B cell (primary cell): Measurements from ENCODE around the gene PLPPR2.

Experiments used
- EZH2 ChIP-seq: IDR thresholded peaks from 2 replicates; pipeline ENCODE4 v1.6.1; 2012; ENCODE audit warnings: borderline replicate concordance, low read depth, mild to moderate bottlenecking, moderate library complexity, low read length; ENCODE audit not compliant: insufficient read depth, poor library complexity, severe bottlenecking
- TF ChIP-seq, protein P1 (sequence below): fragments of 200-600 bp; IDR thresholded peaks from one replicate; pipeline ENCODE4 v1.8.0; 2022; ENCODE audit warnings: antibody characterized with exemption, mild to moderate bottlenecking

DNA sequence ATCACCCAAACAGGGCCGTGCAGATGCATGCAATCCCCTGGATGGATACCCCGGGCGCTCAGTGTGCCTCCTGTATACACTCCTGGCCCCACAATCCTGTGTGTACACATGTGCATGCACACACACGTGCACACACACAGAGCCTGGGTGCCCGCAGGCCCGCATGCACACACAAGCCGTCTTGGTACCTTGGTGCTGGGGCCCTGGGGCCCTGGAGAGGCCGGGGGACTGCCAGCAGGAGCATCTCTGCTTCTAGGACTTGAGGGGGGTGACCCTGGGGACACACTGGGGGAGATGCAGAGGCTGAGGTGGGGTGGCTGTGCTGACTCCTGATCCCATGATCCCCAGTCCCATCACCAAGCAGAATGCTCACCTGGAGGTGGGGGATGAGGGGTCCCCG lies 44.4 kb downstream of the PLPPR2 start:
- TF ChIP-seq, protein P1, sequence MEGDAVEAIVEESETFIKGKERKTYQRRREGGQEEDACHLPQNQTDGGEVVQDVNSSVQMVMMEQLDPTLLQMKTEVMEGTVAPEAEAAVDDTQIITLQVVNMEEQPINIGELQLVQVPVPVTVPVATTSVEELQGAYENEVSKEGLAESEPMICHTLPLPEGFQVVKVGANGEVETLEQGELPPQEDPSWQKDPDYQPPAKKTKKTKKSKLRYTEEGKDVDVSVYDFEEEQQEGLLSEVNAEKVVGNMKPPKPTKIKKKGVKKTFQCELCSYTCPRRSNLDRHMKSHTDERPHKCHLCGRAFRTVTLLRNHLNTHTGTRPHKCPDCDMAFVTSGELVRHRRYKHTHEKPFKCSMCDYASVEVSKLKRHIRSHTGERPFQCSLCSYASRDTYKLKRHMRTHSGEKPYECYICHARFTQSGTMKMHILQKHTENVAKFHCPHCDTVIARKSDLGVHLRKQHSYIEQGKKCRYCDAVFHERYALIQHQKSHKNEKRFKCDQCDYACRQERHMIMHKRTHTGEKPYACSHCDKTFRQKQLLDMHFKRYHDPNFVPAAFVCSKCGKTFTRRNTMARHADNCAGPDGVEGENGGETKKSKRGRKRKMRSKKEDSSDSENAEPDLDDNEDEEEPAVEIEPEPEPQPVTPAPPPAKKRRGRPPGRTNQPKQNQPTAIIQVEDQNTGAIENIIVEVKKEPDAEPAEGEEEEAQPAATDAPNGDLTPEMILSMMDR: no peak
- TF ChIP-seq EZH2: no peak
